Loucy (cell line): ENCODE measurements around the gene GLB1L.

Source experiments
- H2AFZ ChIP-seq: fragments of 200-600 bp; sonication (generic); 2 replicates; pipeline ENCODE4 v1.6.0; 2016; ENCODE audit warnings: antibody characterized with exemption, mild to moderate bottlenecking, low read length, moderate library complexity
- H3F3A ChIP-seq: fragments of 200-600 bp; 2 replicates; pipeline ENCODE4 v1.6.0; 2016; ENCODE audit warnings: antibody characterized with exemption, low read depth, mild to moderate bottlenecking
- H3K27me3 ChIP-seq: fragments of 200-600 bp; sonication (generic); 2 replicates; pipeline ENCODE4 v1.6.1; 2014; ENCODE audit warnings: low read length, mild to moderate bottlenecking; ENCODE audit not compliant: insufficient read depth, poor library complexity, severe bottlenecking
- H3K36me3 ChIP-seq: fragments of 200-600 bp; sonication (generic); 2 replicates; pipeline ENCODE4 v1.6.1; 2016; ENCODE audit warnings: low read length; ENCODE audit not compliant: insufficient read depth
- H3K4me1 ChIP-seq: fragments of 200-600 bp; sonication (generic); 2 replicates; pipeline ENCODE4 v1.5.1; 2014; ENCODE audit warnings: low read length, mild to moderate bottlenecking; ENCODE audit not compliant: insufficient read depth, poor library complexity, severe bottlenecking
- H3K4me2 ChIP-seq: fragments of 200-600 bp; sonication (generic); 2 replicates; pipeline ENCODE4 v1.6.0; 2014; ENCODE audit warnings: antibody characterized with exemption, low read length, low read depth, mild to moderate bottlenecking; ENCODE audit not compliant: poor library complexity, severe bottlenecking
- H3K4me3 ChIP-seq: fragments of 200-600 bp; sonication (generic); 2 replicates; pipeline ENCODE4 v1.5.1; 2014; ENCODE audit warnings: low read length, mild to moderate bottlenecking, mixed read lengths; ENCODE audit not compliant: poor library complexity, severe bottlenecking
- H3K79me2 ChIP-seq: fragments of 200-600 bp; sonication (generic); 2 replicates; pipeline ENCODE4 v1.6.1; 2014; ENCODE audit warnings: low read length; ENCODE audit not compliant: insufficient read depth
- H3K9ac ChIP-seq: fragments of 200-600 bp; sonication (generic); 2 replicates; pipeline ENCODE4 v1.6.0; 2014; ENCODE audit warnings: mild to moderate bottlenecking, low read depth, low read length, moderate library complexity; ENCODE audit not compliant: poor library complexity, severe bottlenecking
- H3K9me2 ChIP-seq: fragments of 200-600 bp; sonication (generic); replicated peaks from 2 replicates; pipeline ENCODE4 v1.6.1; 2016; ENCODE audit warnings: low read depth, low read length, mixed read lengths
- H3K9me3 ChIP-seq: fragments of 200-600 bp; sonication (generic); 2 replicates; pipeline ENCODE4 v1.6.1; 2014; ENCODE audit warnings: mild to moderate bottlenecking, antibody characterized with exemption, low read length, low read depth; ENCODE audit not compliant: insufficient read depth
- H4K20me1 ChIP-seq: fragments of 200-600 bp; sonication (generic); 2 replicates; pipeline ENCODE4 v1.6.0; 2014; ENCODE audit warnings: antibody characterized with exemption, low read length, mild to moderate bottlenecking; ENCODE audit not compliant: insufficient read depth, poor library complexity, severe bottlenecking
- EZH2phosphoT487 ChIP-seq: fragments of 200-600 bp; IDR thresholded peaks from 2 replicates; pipeline ENCODE4 v1.6.1; 2018; ENCODE audit warnings: antibody characterized with exemption, mild to moderate bottlenecking, moderate library complexity, borderline replicate concordance
- TF ChIP-seq, protein P1 (sequence below): fragments of 200-600 bp; sonication (generic); conservative IDR thresholded peaks from 2 replicates; pipeline ENCODE4 v1.5.1; 2014; ENCODE audit warnings: mild to moderate bottlenecking, antibody characterized with exemption, low read length

The GLB1L gene

DNA sequence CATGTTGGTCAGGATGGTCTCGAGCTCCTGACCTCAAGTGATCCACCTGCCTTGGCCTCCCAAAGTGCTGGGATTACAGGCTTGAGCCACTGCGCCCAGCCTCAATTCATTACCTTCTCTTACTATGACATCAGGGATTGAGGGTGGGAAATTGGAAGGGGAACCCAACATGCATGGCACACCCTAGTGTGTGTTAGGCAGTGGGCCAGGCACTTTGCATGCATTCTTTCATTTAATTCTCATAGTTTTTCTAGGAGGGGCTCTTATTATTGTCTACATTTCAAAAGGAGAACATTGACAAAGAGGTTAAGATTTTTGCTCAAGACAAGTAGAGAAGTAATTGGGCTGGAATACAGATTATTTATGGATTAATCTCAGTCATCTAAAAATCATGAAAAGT lies 23.1 kb upstream of the GLB1L start:
- no peak overlapping the region for H3K4me2 ChIP-seq
- no peaks in the 10 kb centered on the region for H3K4me1 ChIP-seq
- no peaks in the 10 kb centered on the region for H3K9me2 ChIP-seq
- no peaks in the 10 kb centered on the region for H3K79me2 ChIP-seq
- H2AFZ ChIP-seq = no peak overlapping the region
- no peaks in the 10 kb centered on the region for H3K36me3 ChIP-seq
- no peaks in the 10 kb centered on the region for H3F3A ChIP-seq
- TF ChIP-seq, protein P1, sequence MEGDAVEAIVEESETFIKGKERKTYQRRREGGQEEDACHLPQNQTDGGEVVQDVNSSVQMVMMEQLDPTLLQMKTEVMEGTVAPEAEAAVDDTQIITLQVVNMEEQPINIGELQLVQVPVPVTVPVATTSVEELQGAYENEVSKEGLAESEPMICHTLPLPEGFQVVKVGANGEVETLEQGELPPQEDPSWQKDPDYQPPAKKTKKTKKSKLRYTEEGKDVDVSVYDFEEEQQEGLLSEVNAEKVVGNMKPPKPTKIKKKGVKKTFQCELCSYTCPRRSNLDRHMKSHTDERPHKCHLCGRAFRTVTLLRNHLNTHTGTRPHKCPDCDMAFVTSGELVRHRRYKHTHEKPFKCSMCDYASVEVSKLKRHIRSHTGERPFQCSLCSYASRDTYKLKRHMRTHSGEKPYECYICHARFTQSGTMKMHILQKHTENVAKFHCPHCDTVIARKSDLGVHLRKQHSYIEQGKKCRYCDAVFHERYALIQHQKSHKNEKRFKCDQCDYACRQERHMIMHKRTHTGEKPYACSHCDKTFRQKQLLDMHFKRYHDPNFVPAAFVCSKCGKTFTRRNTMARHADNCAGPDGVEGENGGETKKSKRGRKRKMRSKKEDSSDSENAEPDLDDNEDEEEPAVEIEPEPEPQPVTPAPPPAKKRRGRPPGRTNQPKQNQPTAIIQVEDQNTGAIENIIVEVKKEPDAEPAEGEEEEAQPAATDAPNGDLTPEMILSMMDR = no peak
- no peak for TF ChIP-seq EZH2phosphoT487
- H3K27me3 ChIP-seq = no peaks in the 10 kb centered on the region
- H3K9me3 ChIP-seq = no peaks in the 10 kb centered on the region
- H3K9ac ChIP-seq = no peak overlapping the region
- no peaks in the 10 kb centered on the region for H4K20me1 ChIP-seq
- no peak overlapping the region for H3K4me3 ChIP-seq

DNA sequence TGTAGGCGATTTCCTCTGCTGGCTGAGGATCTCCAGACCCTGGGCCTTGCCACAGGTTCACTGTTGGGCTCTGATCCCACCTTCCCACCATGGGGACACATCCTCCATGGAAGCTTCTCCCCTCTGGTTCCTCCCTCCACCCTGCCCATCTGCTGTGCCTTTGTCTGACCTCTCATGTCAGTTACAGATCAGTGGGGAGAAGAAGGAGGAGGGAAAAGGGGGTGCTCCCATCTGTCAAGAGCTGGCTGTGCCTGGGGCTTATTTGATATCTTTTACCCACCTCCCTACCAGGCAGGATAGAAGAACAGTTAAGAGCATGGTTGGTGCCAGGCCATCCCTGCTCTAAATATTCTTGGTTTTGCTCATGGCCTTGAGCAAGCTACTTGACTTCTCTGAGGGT lies 21.6 kb upstream of the GLB1L start:
- no peaks in the 10 kb centered on the region for H3K9me2 ChIP-seq
- no peaks in the 10 kb centered on the region for H4K20me1 ChIP-seq
- no peaks in the 10 kb centered on the region for H3F3A ChIP-seq
- H3K36me3 ChIP-seq = no peaks in the 10 kb centered on the region
- no peaks in the 10 kb centered on the region for H3K9me3 ChIP-seq
- no peak overlapping the region for H3K9ac ChIP-seq
- H3K4me1 ChIP-seq = no peaks in the 10 kb centered on the region
- TF ChIP-seq, protein P1 = no peak
- no peak for TF ChIP-seq EZH2phosphoT487
- H2AFZ ChIP-seq = no peak overlapping the region
- H3K4me2 ChIP-seq = no peak overlapping the region
- H3K79me2 ChIP-seq = no peaks in the 10 kb centered on the region
- H3K4me3 ChIP-seq = no peak overlapping the region
- no peaks in the 10 kb centered on the region for H3K27me3 ChIP-seq

DNA sequence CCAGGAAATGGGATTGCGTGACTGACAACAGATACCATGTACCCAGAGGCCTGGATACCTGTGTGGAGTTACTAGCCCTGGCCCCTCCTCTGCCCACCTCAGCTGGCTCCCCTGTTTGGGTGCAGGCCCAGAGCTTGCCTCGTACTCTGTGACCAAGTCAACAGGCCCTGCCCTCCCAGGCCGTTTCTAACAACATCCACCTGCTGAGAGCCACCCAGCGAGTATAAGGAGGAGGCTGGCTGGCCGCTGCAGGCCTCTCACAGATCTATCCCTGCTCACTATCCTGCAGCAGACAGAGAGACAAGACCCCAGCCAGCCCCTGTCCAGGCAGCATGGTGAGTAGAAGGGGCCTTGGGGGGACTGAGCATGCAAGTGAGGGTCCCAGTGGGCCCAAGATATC lies 21.0 kb upstream of the GLB1L start:
- Histone ChIP-seq H3K4me3 (no peak overlapping the region), H3F3A (no peaks in the 10 kb centered on the region), H3K9me2 (no peaks in the 10 kb centered on the region), H3K79me2 (no peaks in the 10 kb centered on the region), H4K20me1 (no peaks in the 10 kb centered on the region), H3K9me3 (no peaks in the 10 kb centered on the region), H3K9ac (no peak overlapping the region), H3K4me1 (peaks cover 1% of the 10 kb centered on the region), H3K27me3 (no peaks in the 10 kb centered on the region), H3K4me2 (no peak overlapping the region), H2AFZ (no peak overlapping the region), H3K36me3 (no peaks in the 10 kb centered on the region)
- TF ChIP-seq, protein P1 = no peak
